HEK293 (cell line): ENCODE results near the gene ADGRF4.

Source experiments
- CTCF ChIA-PET: fragments of 350-600 bp; formaldehyde crosslinking; extraction: SDS; loops from one replicate; lab custom pipeline; 2021; ENCODE audit warnings: antibody characterized with exemption; lab: Yijun Ruan, JAX
- POLR2A ChIA-PET: fragments of 300-600 bp; formaldehyde crosslinking; extraction: SDS; loops from one replicate; lab custom pipeline; 2020; ENCODE audit warnings: antibody characterized with exemption, inconsistent platforms; lab: Yijun Ruan, JAX
- H3K27ac ChIP-seq: fragments of 200-500 bp; sonication (Bioruptor generic); 2 replicates; pipeline ENCODE4 v1.5.1; 2014; ENCODE audit warnings: low read depth, low read length, control low read depth, inconsistent platforms; ENCODE audit errors: extremely low read depth
- H3K36me3 ChIP-seq, 2 experiments: fragments of 200-500 bp in 1 of 2; sonication (Bioruptor generic) in 1 of 2; 1 replicate in 1 of 2; 2 replicates in 1 of 2; pipeline ENCODE4 v1.5.1; 2014 to 2017; ENCODE audit warnings: inconsistent platforms in 2 of 2, low read length in 2 of 2; ENCODE audit not compliant: control insufficient read depth in 2 of 2, insufficient read depth in 1 of 2
- H3K4me1 ChIP-seq: fragments of 200-500 bp; sonication (Bioruptor generic); 2 replicates; pipeline ENCODE4 v1.5.1; 2014; ENCODE audit warnings: mild to moderate bottlenecking, low read length, inconsistent platforms; ENCODE audit not compliant: control insufficient read depth, insufficient read depth
- H3K4me3 ChIP-seq: 2 replicates; pipeline ENCODE4 v1.5.1; 2011; ENCODE audit warnings: low read depth, mild to moderate bottlenecking, control low read depth, low read length, moderate library complexity
- H3K9me3 ChIP-seq: fragments of 200-500 bp; sonication (Bioruptor generic); 2 replicates; pipeline ENCODE4 v1.5.1; 2014; ENCODE audit warnings: low read depth, low read length, inconsistent platforms; ENCODE audit not compliant: control insufficient read depth, insufficient read depth
- ATF2 ChIP-seq: fragments of 450-650 bp; formaldehyde crosslinking; IDR thresholded peaks from 2 replicates; pipeline ENCODE4 v1.5.1; 2016; ENCODE audit warnings: missing biosample characterization, missing genetic modification characterization, low read depth
- SP2 ChIP-seq: fragments of 450-650 bp; formaldehyde crosslinking; IDR thresholded peaks from 2 replicates; pipeline ENCODE4 v1.5.1; 2016; ENCODE audit warnings: missing biosample characterization, missing genetic modification characterization
- ZBTB10 ChIP-seq: fragments of 450-650 bp; formaldehyde crosslinking; IDR thresholded peaks from 2 replicates; pipeline ENCODE4 v1.5.1; 2016; ENCODE audit warnings: missing biosample characterization, missing genetic modification characterization
- ZNF184 ChIP-seq: fragments of 450-650 bp; IDR thresholded peaks from 2 replicates; pipeline ENCODE4 v1.5.1; 2018; ENCODE audit warnings: missing biosample characterization, mild to moderate bottlenecking, missing genetic modification characterization
- ZNF350 ChIP-seq: fragments of 450-650 bp; formaldehyde crosslinking; IDR thresholded peaks from 2 replicates; pipeline ENCODE4 v1.5.0; 2017; ENCODE audit warnings: missing biosample characterization, mild to moderate bottlenecking, missing genetic modification characterization
- ZNF423 ChIP-seq: fragments of 450-650 bp; formaldehyde crosslinking; IDR thresholded peaks from 2 replicates; pipeline ENCODE4 v1.5.1; 2016; ENCODE audit warnings: missing biosample characterization, missing genetic modification characterization
- ZNF48 ChIP-seq: fragments of 450-650 bp; formaldehyde crosslinking; IDR thresholded peaks from 2 replicates; pipeline ENCODE4 v1.5.1; 2016; ENCODE audit warnings: missing biosample characterization, missing genetic modification characterization
- ZNF521 ChIP-seq: fragments of 450-650 bp; formaldehyde crosslinking; IDR thresholded peaks from 2 replicates; pipeline ENCODE4 v1.5.1; 2017; ENCODE audit warnings: missing biosample characterization, mild to moderate bottlenecking, missing genetic modification characterization
- ZNF548 ChIP-seq: fragments of 450-650 bp; formaldehyde crosslinking; IDR thresholded peaks from 2 replicates; pipeline ENCODE4 v1.5.1; 2016; ENCODE audit warnings: missing biosample characterization, missing genetic modification characterization
- ZNF560 ChIP-seq: fragments of 450-650 bp; formaldehyde crosslinking; IDR thresholded peaks from 2 replicates; pipeline ENCODE4 v1.5.1; 2017; ENCODE audit warnings: missing biosample characterization, missing genetic modification characterization, borderline replicate concordance
- ZXDB ChIP-seq: fragments of 450-650 bp; formaldehyde crosslinking; IDR thresholded peaks from 2 replicates; pipeline ENCODE4 v1.5.1; 2016; ENCODE audit warnings: missing biosample characterization, missing genetic modification characterization
- TF ChIP-seq, protein P1 (sequence below): fragments of 450-650 bp; IDR thresholded peaks from 2 replicates; pipeline ENCODE4 v1.5.1; 2018; ENCODE audit warnings: missing biosample characterization, mild to moderate bottlenecking, missing genetic modification characterization
- TF ChIP-seq, protein P2 (sequence below): fragments of 450-650 bp; formaldehyde crosslinking; IDR thresholded peaks from 2 replicates; pipeline ENCODE4 v1.5.1; 2016; ENCODE audit warnings: missing biosample characterization, missing genetic modification characterization

The ADGRF4 gene

GRCh38 chr6:47766445-47766844 is 68.1 kb downstream of the ADGRF4 start (continued):
- TF ChIP-seq ZNF560 (tag by site-specific recombination) = no peak
- TF ChIP-seq ZBTB10 (tag by site-specific recombination) = no peak
- TF ChIP-seq ZNF184 (tag by site-specific recombination) = no peak
- no peak for TF ChIP-seq ZNF48
- TF ChIP-seq ZNF548 = no peak
- TF ChIP-seq, protein P1, sequence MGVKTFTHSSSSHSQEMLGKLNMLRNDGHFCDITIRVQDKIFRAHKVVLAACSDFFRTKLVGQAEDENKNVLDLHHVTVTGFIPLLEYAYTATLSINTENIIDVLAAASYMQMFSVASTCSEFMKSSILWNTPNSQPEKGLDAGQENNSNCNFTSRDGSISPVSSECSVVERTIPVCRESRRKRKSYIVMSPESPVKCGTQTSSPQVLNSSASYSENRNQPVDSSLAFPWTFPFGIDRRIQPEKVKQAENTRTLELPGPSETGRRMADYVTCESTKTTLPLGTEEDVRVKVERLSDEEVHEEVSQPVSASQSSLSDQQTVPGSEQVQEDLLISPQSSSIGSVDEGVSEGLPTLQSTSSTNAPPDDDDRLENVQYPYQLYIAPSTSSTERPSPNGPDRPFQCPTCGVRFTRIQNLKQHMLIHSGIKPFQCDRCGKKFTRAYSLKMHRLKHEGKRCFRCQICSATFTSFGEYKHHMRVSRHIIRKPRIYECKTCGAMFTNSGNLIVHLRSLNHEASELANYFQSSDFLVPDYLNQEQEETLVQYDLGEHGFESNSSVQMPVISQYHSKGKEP (tag by site-specific recombination) = no peak

GRCh38 chr6:47767102-47767501 is 68.7 kb downstream of the ADGRF4 start:
- CTCF ChIA-PET = interaction anchor here (0.6 to 1.2 kb wide), 2 partner anchors 13 to 306 kb away, joined by 3 read pairs; no protein-coding TSS in a partner anchor
- TF ChIP-seq ZNF521 (tag by site-specific recombination) (no peak), ZXDB (tag by site-specific recombination) (no peak), ZNF350 (no peak), ATF2 (tag by site-specific recombination) (peak; percentile 55; the same call in 1 of the 2 replicates)
- TF ChIP-seq, protein P2, sequence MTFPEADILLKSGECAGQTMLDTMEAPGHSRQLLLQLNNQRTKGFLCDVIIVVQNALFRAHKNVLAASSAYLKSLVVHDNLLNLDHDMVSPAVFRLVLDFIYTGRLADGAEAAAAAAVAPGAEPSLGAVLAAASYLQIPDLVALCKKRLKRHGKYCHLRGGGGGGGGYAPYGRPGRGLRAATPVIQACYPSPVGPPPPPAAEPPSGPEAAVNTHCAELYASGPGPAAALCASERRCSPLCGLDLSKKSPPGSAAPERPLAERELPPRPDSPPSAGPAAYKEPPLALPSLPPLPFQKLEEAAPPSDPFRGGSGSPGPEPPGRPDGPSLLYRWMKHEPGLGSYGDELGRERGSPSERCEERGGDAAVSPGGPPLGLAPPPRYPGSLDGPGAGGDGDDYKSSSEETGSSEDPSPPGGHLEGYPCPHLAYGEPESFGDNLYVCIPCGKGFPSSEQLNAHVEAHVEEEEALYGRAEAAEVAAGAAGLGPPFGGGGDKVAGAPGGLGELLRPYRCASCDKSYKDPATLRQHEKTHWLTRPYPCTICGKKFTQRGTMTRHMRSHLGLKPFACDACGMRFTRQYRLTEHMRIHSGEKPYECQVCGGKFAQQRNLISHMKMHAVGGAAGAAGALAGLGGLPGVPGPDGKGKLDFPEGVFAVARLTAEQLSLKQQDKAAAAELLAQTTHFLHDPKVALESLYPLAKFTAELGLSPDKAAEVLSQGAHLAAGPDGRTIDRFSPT (tag by site-specific recombination) = no peak
- H3K36me3 ChIP-seq = no peaks in the 10 kb centered on the region
- no peak overlapping the region for H3K4me3 ChIP-seq
- H3K27ac ChIP-seq = no peak overlapping the region
- H3K9me3 ChIP-seq = no peaks in the 10 kb centered on the region
- no peaks in the 10 kb centered on the region for H3K4me1 ChIP-seq
- POLR2A ChIA-PET = no interaction called here

DNA sequence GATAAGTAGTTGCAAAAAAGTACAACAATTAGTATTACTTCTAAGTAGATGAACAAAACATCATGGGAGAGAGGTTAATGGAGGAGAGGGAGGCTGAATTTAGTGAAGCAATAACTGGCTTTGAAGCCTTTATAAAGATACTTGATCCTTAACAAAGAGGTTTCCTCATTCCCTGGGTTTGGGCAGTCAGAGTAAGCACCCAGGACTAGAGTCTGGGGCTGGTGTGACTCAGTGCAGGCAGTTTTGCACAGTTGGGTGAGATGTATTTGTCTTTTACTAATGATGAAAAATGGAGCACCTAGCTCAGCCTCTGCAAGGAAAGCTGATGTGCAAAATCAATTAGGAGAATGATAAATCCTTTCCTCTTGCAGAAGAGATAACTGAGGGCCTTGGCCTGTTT is 71.6 kb downstream of the ADGRF4 start:
- no peak overlapping the region for H3K4me3 ChIP-seq
- H3K27ac ChIP-seq = no peak overlapping the region
- no peaks in the 10 kb centered on the region for H3K9me3 ChIP-seq
- no peaks in the 10 kb centered on the region for H3K4me1 ChIP-seq
- TF ChIP-seq SP2 (tag by site-specific recombination) (no peak), ZNF423 (no peak)
- no peaks in the 10 kb centered on the region for H3K36me3 ChIP-seq
- ChIA-PET POLR2A (no interaction called here), CTCF (interaction anchor here (0.6 kb wide), 1 partner anchor 18 kb away, joined by 5 read pairs; no protein-coding TSS in a partner anchor)
